Prostate gland (tissue), 2 donors: ENCODE results near the gene ENO3. TPM values are rescaled to one million over a fixed set of nuclear protein-coding genes. Genes with fewer than 3 reads are reported as not detected.

Experiments
- DNase-seq: peaks from one replicate; pipeline ENCODE4 v3.0.0-alpha.2; 2019; ENCODE audit warnings: low spot score
- H3K27ac ChIP-seq, 2 donors: fragments of 200-600 bp; sonication (generic); 2 replicates each; pipeline ENCODE4 v1.5.1; 2017 to 2019
- H3K27me3 ChIP-seq: fragments of 200-600 bp; sonication (generic); replicated peaks from 2 replicates; pipeline ENCODE4 v1.5.1; 2019; ENCODE audit not compliant: insufficient read depth
- H3K36me3 ChIP-seq, 2 donors: fragments of 200-600 bp; sonication (generic); 1 replicate in 1 of 2; 2 replicates in 1 of 2; pipeline versions ENCODE4 v1.5.1 to v1.8.1; 2017 to 2019
- H3K4me1 ChIP-seq: fragments of 200-600 bp; sonication (generic); replicated peaks from 2 replicates; pipeline ENCODE4 v1.5.1; 2019
- H3K4me3 ChIP-seq, 2 donors: fragments of 200-600 bp; sonication (generic); 2 replicates each; pipeline ENCODE4 v1.5.1; 2017 to 2019
- H3K9me3 ChIP-seq: fragments of 200-600 bp; sonication (generic); 2 replicates; pipeline ENCODE4 v1.5.1; 2017
- CTCF ChIP-seq, 4 experiments: fragments of 200-600 bp in 2 of 4; fragments of 450-650 bp in 2 of 4; sonication (generic) in 2 of 4; IDR thresholded peaks; 1 replicate in 3 of 4; 2 replicates in 1 of 4; pipeline ENCODE4 v1.5.1; 2016 to 2019; ENCODE audit warnings: antibody characterized with exemption in 4 of 4, mild to moderate bottlenecking in 2 of 4, moderate library complexity in 2 of 4
- POLR2A ChIP-seq: fragments of 450-650 bp; IDR thresholded peaks from one replicate; pipeline ENCODE4 v1.6.1; 2016; ENCODE audit warnings: antibody characterized with exemption, mild to moderate bottlenecking
- POLR2AphosphoS5 ChIP-seq: sonication (generic); formaldehyde crosslinking; IDR thresholded peaks from one replicate; pipeline ENCODE4 v1.6.1; 2017; ENCODE audit warnings: antibody characterized with exemption
- WGBS: methylation state at CpG from one replicate; pipeline ENCODE4 v1.1.5; 2018; 5-methylcytosine and 5-hydroxymethylcytosine counted together
- intact Hi-C: fragments of 100-400 bp; cut with DNase I; formaldehyde crosslinking; loops from one replicate; pipeline ENCODE4 v1.14.2; 2022
- total RNA-seq, 2 donors: library from RNA; depleted of rRNA; stranded (reverse); fragments of >200 nt; gene quantifications; one replicate each; pipeline ENCODE4 v1.1.0, GENCODE V29; 2016

Gene ENO3
- total RNA-seq, 2 donors from 2014 or later: 9.7 to 10.2 TPM

GRCh38 chr17:4986951-4987766, 36.2 kb downstream of the ENO3 start, which contains the start of gene CAMTA2:
Gene CAMTA2 (minus strand): TSS chr17:4987675. CDS start chr17:4986222, 1,453 bp downstream.
- peak within 1 kb of the TSS; percentile 88 to 96 for H3K27ac ChIP-seq
- H3K4me1 ChIP-seq: peaks cover 18% of the 10 kb centered on the region
- no peaks in the 10 kb centered on the region for H3K27me3 ChIP-seq
- intact Hi-C loops: loop anchor here (5.0 kb wide), 2 partner anchors 40 to 80 kb away; partner anchors contain the start of gene PFN1
- DNase-seq: peak; percentile 84
- WGBS: under 1% methylated on average over 72 of the region's 78 CpGs
- H3K36me3 ChIP-seq: no peaks in the 10 kb centered on the region
- H3K9me3 ChIP-seq: no peaks in the 10 kb centered on the region
- H3K4me3 ChIP-seq: peak within 1 kb of the TSS; percentile 56 to 95
- TF ChIP-seq CTCF (IDR thresholded peaks at IDR 0.05): peak; percentile 64 to 92 (median 76)
- TF ChIP-seq POLR2AphosphoS5: peak; percentile 83
- TF ChIP-seq POLR2A: peak; percentile 70

GRCh38 chr17:4987767-4988567, 37.0 kb downstream of the ENO3 start:
- TF ChIP-seq POLR2AphosphoS5 (no peak), CTCF (IDR thresholded peaks at IDR 0.05) (no peak), POLR2A (no peak)
- Histone ChIP-seq H3K4me1 (peaks cover 18% of the 10 kb centered on the region), H3K27ac (peak overlapping the region; percentile 88 to 96), H3K9me3 (no peaks in the 10 kb centered on the region), H3K4me3 (peak overlapping the region; percentile 56 to 95), H3K36me3 (no peaks in the 10 kb centered on the region), H3K27me3 (no peaks in the 10 kb centered on the region)
- intact Hi-C loops: loop anchor here (5.0 kb wide), 2 partner anchors 41 to 81 kb away; partner anchors contain the start of gene PFN1
- DNase-seq: no peak
- 2% methylated on average over 30 of the region's 30 CpGs for WGBS

- Histone ChIP-seq H3K27me3 (no peaks in the 10 kb centered on the region), H3K36me3 (no peaks in the 10 kb centered on the region), H3K4me1 (no peaks in the 10 kb centered on the region), H3K4me3 (no peak overlapping the region), H3K27ac (no peak overlapping the region), H3K9me3 (no peaks in the 10 kb centered on the region)
- DNase-seq: no peak
- 93% methylated on average over 6 of the region's 6 CpGs for WGBS
- TF ChIP-seq CTCF (IDR thresholded peaks at IDR 0.05): no peak
- TF ChIP-seq POLR2AphosphoS5: no peak
- no peak for TF ChIP-seq POLR2A
- intact Hi-C loops: no loop called here
These were observed 43.2 kb downstream of the ENO3 start for GRCh38 chr17:4994081-4994595.

GRCh38 chr17:4997302-4998026, 46.5 kb downstream of the ENO3 start, which contains the start of the genes INCA1 and KIF1C:
Gene INCA1 (minus strand): TSS chr17:4997522. CDS start chr17:4994437, 3,085 bp downstream.
Gene KIF1C (plus strand): TSS chr17:4997950. CDS start chr17:5000247, 2,297 bp downstream.
- TF ChIP-seq CTCF (IDR thresholded peaks at IDR 0.05) (peak in 2 of 4 experiments; percentile 51 to 70), POLR2AphosphoS5 (peak; percentile 84), POLR2A (peak; percentile 89)
- under 1% methylated on average over 78 of the region's 93 CpGs for WGBS
- intact Hi-C loops: loop anchor here (1.0 to 2.0 kb wide), 2 partner anchors 31 to 49 kb away; partner anchors contain the start of genes PFN1 and SPAG7

More at GRCh38 chr17:4997302-4998026, 46.5 kb downstream of the ENO3 start, which contains the start of the genes INCA1 and KIF1C:
- Histone ChIP-seq H3K4me1 (peaks cover 8% of the 10 kb centered on the region), H3K4me3 (peak within 1 kb of the TSS; percentile 92 to 98), H3K36me3 (peaks cover 5 to 13% of the 10 kb centered on the region in 2 donors), H3K27ac (peak within 1 kb of the TSS; percentile 93 to 94), H3K9me3 (no peaks in the 10 kb centered on the region), H3K27me3 (no peaks in the 10 kb centered on the region)
- peak; percentile 93 for DNase-seq
